Measurements from ENCODE around the gene NGEF.

NGEF gene

DNA sequence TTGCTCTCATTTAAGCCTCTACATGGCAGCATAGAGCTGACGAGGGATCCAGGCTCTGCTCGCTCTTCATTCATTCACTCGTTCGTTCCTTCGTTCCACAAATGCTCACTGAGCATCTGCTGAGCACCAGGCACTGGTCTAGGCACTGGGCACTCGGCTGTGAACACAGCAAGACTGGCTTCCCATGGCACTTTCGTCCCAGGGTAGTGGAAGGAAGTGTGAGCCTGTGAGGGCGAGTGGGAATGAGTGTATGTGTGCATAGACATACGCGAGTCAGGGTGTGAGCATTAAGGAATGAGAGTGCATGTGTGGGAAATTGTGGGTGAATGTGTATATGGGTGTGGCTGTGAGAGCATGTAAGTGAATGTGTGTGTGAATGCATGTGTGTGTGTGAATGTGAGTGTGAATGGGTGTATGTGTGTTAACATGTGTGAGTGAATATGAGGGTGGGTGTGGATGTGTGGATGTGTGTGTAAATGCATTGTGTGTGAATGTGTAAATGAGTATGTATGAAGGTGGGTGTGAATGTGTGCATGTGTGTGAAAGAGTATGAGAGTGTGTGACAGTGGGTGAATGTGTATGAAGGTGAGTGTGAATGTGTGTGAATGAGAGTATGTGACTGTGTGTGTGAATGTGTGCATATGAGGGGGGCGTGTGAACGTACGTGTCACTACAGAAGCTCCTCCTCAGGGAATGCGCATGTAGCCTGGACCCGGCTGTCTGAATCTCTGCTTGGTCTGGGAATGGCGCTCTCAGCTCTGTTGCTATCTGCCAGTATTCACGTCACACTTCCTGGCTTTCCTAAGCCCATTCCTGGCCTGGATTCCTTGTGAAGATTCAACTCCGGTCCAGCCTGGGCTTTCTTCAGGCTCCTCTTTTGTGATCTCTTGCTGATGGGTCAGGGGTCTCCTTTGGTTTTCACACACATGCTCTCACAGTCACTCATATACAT lies 114.2 kb downstream of the NGEF start:
- Mint-ChIP-seq H3K9me3 (no peaks in the 10 kb centered on the region), H3K27ac (no peak overlapping the region), H3K36me3 (no peaks in the 10 kb centered on the region), H3K27me3 (no peaks in the 10 kb centered on the region), H3K4me3 (no peak overlapping the region), H3K4me1 (no peaks in the 10 kb centered on the region)

DNA sequence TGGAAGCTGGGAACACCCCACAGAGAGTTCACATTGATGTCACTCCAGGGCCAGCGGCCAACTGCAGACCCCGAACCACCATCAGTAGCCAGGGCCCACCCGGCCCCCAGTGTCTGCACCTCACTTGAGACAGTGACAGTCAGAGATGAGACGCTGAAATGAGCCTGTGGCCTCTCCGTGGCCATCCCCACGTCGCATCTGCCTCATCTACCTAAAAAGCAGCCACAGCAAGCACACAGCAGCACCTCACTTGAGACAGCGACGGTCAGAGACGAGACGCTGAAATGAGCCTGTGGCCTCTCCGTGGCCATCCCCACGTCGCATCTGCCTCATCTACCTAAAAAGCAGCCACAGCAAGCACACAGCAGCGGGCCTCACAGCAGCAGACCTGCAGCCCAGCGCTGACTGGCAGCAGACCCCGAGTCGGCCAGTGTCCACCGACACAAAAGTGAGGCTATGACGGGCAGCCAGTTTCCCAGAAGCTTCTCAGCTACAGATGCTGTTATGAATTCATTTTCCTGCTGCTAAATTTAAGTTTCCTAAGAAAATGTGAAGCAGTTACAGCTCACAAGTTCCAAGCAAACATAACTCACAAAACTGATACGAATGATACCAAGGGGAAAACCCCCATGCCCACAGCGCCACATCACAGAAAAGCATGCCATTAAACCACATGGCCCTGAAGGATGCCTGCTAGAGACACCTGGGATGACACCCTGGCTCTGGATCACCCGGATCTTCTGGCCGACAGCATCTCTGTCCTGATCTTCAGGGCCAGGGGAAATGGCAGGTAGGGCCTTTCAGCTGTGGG lies 115.3 kb downstream of the NGEF start:
- no peaks in the 10 kb centered on the region for H3K36me3 Mint-ChIP-seq
- H3K9me3 Mint-ChIP-seq, result no peaks in the 10 kb centered on the region
- H3K4me1 Mint-ChIP-seq, result no peaks in the 10 kb centered on the region
- H3K4me3 Mint-ChIP-seq, result no peak overlapping the region
- H3K27me3 Mint-ChIP-seq, result no peaks in the 10 kb centered on the region
- H3K27ac Mint-ChIP-seq, result no peak overlapping the region

DNA sequence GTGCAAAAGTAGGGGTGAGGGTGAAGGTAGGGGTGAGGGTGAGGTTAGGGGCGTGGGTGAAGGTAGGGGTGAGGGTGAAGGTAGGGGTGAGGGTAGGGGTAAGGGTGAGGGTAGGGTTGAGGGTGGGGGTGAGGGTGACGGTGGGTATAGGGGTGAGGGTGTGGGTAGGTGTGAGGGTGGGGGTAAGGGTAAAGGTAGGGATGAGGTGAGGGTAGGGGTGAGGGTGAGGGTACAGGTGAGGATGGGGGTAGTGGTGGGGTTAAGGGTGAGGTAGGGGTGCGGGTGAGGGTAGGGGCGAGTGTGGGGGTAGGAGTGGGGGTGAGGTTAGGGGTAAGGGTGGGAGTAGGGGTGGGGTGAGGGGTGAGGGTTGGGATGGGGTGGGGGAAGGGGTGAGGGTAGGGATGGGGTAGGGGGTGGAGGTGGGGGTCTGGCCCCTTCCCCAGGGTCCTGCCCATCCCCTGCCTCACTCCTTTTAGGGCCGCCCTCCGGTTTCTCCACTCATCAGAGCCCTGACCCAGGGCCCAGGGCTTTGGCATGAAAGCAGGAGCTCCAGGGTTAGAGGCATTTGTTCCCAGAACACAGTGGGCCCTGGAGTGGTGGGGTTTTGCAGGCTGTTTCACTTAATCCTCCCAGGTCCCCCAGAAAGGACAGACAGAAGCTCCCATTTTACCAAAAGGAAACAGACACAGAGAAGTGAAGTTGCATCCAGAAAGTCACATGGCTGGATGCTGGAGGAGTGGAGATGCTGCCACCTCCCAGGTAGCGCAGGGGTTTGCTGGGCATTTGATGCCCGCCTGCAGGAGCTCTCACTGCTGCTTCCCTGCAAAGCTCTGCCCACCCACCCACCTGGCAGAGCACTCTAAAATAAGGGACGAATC lies 116.1 kb downstream of the NGEF start:
- no peaks in the 10 kb centered on the region for H3K36me3 Mint-ChIP-seq
- H3K4me3 Mint-ChIP-seq, result no peak overlapping the region
- no peaks in the 10 kb centered on the region for H3K9me3 Mint-ChIP-seq
- no peaks in the 10 kb centered on the region for H3K4me1 Mint-ChIP-seq
- H3K27me3 Mint-ChIP-seq, result no peaks in the 10 kb centered on the region
- H3K27ac Mint-ChIP-seq, result no peak overlapping the region

DNA sequence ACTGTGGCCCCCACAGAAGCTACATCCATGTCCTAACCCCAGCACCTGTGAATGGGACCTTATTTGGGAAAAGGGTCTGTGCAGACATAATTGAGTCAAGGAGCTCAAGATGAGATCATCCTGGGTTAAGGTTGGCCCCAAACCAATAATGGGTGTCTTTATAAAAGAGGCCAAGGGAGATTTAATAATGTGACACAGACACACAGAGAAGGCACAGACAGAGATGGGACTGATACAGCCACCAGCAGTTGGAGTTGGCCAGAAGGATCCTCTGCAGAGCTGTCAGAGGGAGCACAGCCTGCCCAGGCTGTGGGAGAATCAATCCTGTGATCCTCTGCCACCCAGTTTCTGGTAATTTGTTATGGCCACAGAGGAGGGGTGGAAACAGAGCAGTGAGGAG lies 116.9 kb downstream of the NGEF start:
- no peak overlapping the region for H3K4me3 Mint-ChIP-seq
- H3K27ac Mint-ChIP-seq, result no peak overlapping the region
- no peaks in the 10 kb centered on the region for H3K4me1 Mint-ChIP-seq
- no peaks in the 10 kb centered on the region for H3K27me3 Mint-ChIP-seq
- no peaks in the 10 kb centered on the region for H3K36me3 Mint-ChIP-seq
- no peaks in the 10 kb centered on the region for H3K9me3 Mint-ChIP-seq

DNA sequence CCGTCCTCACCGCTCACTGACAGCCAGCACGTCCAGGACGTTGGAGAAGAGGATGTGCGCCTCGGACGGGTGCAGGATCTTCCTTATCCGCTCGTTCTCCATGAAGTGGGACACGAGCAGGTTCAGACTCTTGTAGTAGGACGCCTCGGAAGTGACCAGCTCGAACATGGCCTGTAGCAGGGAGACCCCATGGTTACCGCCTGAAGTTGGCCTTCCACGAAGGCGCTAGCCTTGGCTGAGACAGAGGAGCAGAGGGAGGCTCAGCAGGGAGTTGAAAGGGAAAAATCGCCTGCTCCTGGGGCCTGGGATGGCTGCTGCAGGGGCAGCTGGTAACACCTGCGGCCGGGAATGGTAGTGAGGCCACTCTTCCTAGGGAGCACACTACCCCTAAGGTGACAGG lies 118.3 kb downstream of the NGEF start:
- Mint-ChIP-seq H3K27me3 (no peaks in the 10 kb centered on the region), H3K4me3 (no peak overlapping the region), H3K9me3 (no peaks in the 10 kb centered on the region), H3K4me1 (no peaks in the 10 kb centered on the region), H3K27ac (no peak overlapping the region), H3K36me3 (no peaks in the 10 kb centered on the region)

DNA sequence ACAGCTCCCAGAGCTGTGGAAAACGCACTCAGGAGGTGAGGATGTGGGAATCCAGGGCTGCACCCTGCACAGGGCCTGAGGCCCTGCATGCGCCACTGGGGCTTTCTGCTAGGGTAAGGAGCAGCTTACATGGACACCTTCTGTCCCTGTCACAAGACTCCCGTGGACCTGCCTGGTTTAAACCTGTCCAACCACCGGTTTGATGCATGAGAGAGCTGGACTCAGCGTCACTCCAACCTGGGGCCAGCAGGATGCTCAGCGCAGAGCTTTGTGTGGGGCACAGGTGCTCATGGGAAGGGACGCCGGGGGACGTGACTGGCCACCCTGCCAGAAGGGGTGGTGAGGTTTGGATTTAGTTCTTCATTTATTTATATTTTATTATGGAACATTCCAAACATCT lies 118.8 kb downstream of the NGEF start:
- Mint-ChIP-seq H3K4me1 (no peaks in the 10 kb centered on the region), H3K27me3 (no peaks in the 10 kb centered on the region), H3K4me3 (no peak overlapping the region), H3K9me3 (no peaks in the 10 kb centered on the region), H3K27ac (no peak overlapping the region), H3K36me3 (no peaks in the 10 kb centered on the region)

DNA sequence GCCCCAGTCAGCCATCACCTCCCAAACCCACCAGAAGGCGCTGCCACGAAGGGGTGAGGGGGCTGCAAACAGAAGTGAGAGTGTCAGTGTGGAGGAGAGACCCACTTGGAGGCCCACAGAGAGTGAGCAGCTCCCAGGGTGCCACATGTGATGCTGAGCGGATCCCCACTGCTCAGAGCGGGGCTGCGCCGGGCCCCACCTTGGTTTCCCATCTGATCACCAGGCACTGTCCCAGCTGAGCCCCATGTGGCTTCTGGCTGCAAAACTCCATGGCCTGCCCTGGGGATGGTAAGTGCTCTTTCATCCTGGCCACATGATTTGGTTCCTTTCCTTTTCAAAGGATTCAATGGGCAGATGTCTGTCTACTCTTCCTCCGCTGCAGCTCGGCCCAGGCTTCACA lies 119.2 kb downstream of the NGEF start:
- H3K27me3 Mint-ChIP-seq, result no peaks in the 10 kb centered on the region
- no peak overlapping the region for H3K27ac Mint-ChIP-seq
- no peaks in the 10 kb centered on the region for H3K9me3 Mint-ChIP-seq
- H3K4me1 Mint-ChIP-seq, result no peaks in the 10 kb centered on the region
- no peaks in the 10 kb centered on the region for H3K36me3 Mint-ChIP-seq
- H3K4me3 Mint-ChIP-seq, result no peak overlapping the region

DNA sequence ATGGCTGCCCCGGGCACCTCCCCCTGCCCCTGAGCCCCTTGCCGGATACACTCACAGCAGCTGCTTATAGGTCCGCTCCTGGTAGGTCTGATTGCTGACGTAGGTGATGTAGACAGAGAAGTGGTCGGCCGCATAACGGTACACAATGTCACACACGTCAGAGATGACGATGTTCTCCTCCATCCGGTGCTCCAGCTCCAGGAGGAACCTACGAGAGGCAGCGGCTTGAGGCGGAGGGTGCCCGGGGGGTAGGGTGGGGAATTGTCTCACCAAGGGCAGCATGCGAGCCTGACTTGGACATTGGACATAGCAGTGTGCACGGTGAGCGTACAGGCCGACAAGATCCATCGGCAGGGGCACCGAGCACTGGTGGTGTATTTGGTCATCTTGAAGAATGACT lies 120.2 kb downstream of the NGEF start:
- Mint-ChIP-seq H3K4me1 (no peaks in the 10 kb centered on the region), H3K27ac (no peak overlapping the region), H3K27me3 (no peaks in the 10 kb centered on the region), H3K4me3 (no peak overlapping the region), H3K9me3 (no peaks in the 10 kb centered on the region), H3K36me3 (no peaks in the 10 kb centered on the region)

DNA sequence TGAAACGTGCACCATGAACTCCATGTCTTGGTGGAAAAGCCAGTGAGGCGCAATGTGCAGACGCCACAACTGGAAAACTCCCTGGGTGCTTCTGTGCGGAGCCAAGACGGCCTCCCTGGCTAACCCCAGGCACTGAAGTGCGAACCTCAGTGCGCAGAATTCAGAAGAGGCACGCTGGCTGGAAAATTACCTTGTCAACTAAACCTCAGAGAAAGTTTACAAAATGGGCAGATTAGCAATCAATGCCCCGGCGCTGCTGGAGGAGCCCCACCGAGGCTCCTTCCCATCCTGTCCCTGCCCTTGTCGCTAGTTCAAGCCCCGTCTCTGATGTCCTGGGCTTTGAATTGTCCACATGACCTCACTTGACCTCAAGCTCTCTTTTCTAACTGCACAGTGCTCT lies 120.8 kb downstream of the NGEF start:
- Mint-ChIP-seq H3K9me3 (no peaks in the 10 kb centered on the region), H3K36me3 (no peaks in the 10 kb centered on the region), H3K27me3 (no peaks in the 10 kb centered on the region), H3K4me3 (no peak overlapping the region), H3K27ac (no peak overlapping the region), H3K4me1 (no peaks in the 10 kb centered on the region)

DNA sequence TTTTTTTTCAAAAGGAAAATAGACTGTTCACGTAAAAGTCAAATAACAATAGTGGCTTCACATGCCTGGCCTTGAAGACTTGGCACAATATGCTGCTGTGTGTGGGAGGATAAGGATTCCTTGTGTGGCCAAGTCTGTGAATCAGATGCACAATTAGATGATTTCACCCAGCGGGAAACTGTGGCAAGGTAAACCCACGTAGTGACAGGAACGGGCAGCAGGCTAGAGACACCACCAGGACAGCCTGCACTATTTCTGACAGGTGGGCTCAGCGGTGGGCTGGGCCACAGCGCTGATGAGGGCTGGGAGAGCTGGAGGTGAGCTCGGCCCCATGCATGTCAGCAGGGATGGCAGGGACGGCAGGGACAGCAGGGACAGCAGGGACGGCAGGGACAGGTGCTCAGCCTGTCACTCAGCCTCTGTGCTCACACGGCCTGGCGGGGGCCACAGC lies 121.4 kb downstream of the NGEF start:
- Mint-ChIP-seq H3K36me3 (no peaks in the 10 kb centered on the region), H3K4me3 (no peak overlapping the region), H3K4me1 (no peaks in the 10 kb centered on the region), H3K27me3 (no peaks in the 10 kb centered on the region), H3K9me3 (no peaks in the 10 kb centered on the region), H3K27ac (no peak overlapping the region)

DNA sequence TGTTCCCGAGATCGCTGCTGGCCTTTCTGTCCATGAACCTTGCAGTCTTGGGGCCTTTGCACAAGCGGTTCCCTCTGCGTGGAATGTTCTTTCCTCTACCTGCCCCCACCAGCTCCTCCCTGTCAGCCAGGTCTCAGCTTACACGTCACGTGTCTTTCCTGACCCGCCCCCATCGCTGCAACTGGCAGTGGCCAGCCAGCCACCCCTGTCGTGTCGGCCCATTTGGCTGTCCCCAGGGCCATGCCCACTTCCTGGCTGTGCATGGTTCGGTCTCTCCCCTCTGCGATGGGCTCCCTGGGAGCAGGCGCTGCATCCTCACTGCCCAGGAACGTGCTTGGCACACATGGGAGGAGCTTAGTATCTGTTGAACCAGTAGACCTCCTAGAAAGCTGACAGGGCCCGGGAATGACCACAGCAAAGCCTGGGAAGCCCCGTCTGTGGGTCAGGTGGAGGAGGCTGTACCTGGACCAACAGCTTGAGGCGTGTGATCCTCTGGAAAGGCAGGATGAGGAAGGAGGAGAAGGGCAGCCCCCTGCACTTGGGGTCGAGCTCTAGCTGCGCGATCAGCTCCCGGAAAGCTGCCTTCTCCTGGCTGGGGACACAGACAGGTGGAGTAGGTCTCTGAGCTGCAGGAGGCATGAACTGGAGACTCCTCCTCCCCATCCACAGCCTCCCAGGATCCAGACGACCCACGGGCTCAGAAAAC lies 122.0 kb downstream of the NGEF start:
- Mint-ChIP-seq H3K4me1 (no peaks in the 10 kb centered on the region), H3K27ac (no peak overlapping the region), H3K36me3 (no peaks in the 10 kb centered on the region), H3K4me3 (no peak overlapping the region), H3K27me3 (no peaks in the 10 kb centered on the region), H3K9me3 (no peaks in the 10 kb centered on the region)

DNA sequence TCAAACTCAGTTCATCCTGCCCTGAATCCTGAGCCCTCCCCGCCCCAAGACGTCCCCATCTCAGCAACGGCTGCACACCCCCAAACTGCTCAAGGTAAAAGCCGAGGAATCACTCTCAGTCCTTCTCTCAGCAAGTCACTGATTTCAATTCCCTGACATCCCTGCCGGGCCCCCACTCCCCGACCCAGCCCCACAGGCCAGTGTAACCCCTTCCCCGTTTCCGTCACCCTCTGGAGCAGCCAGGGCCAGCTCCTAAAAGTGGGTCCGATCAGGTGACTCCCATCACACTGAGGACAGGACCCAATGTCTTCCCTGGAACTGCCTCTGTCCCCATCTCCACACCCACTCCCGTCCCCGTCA lies 122.5 kb downstream of the NGEF start:
- Mint-ChIP-seq H3K27ac (no peak overlapping the region), H3K36me3 (no peaks in the 10 kb centered on the region), H3K9me3 (no peaks in the 10 kb centered on the region), H3K27me3 (no peaks in the 10 kb centered on the region), H3K4me1 (no peaks in the 10 kb centered on the region), H3K4me3 (no peak overlapping the region)

DNA sequence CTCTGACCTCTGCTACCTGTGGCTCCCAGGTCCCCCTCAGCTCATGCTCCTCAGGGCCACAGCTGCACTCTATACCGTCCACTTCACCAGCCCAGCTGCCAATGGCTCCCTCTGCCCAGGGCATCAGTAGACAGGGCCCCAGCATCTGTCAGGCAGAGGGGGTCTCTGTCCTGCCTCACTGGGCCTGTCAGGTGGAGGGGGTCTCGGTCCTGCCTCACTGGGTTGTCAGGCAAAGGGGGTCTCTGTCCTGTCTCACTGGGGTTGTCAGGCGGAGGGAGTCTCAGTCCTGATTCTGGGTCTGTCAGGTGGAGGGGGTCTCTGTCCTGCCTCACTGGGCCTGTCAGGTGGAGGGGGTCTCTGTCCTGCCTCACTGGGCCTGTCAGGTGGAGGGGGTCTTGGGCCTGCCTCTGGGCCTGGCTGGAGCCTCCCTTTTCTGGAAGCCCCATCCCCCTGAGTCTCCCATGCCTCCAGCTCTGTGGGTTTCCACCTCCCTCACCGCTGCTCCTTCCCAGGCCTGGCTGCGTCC lies 123.1 kb downstream of the NGEF start:
- Mint-ChIP-seq H3K4me1 (no peaks in the 10 kb centered on the region), H3K27ac (no peak overlapping the region), H3K4me3 (no peak overlapping the region), H3K9me3 (no peaks in the 10 kb centered on the region), H3K27me3 (no peaks in the 10 kb centered on the region), H3K36me3 (no peaks in the 10 kb centered on the region)

DNA sequence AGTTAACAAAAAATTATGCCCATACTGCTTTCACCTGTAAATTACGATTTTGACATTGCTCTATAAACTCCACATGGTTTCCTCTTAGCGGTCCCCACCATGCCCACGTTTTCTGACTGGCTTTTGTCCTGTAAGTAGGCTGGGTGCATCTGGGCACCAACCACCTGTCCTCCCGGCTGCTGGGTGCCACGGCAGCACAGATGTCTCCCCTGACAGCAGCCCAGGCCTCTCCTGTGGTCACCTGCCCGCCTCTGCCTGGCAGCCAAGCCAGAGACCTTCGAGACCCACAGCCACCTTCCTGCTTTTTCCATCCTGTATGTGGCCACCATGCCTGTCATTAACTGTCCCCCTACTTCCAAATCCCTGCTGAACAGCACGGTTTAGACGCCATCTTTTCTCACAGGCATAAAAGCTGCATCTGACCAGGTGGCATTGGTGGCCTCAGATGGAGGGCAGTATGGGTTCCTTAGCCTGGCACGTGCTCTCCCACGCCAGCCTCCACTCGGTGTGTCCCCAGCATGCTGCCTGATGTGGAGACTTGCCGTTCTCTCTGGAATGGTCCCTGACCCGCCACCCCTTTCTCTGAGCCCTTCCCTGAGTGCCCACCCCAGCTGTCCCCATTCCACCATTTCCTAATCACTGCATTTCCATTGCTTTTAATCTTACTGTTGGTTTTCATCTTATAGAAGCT lies 124.1 kb downstream of the NGEF start:
- Mint-ChIP-seq H3K27me3 (no peaks in the 10 kb centered on the region), H3K36me3 (no peaks in the 10 kb centered on the region), H3K9me3 (no peaks in the 10 kb centered on the region), H3K27ac (no peak overlapping the region), H3K4me1 (no peaks in the 10 kb centered on the region), H3K4me3 (no peak overlapping the region)
